ENCODE results near the gene SH3BP5. TPM values are rescaled to one million over a fixed set of nuclear protein-coding genes. Genes with fewer than 3 reads are reported as not detected.

The SH3BP5 gene
- total RNA-seq (2021; ENCODE audit: unreplicated experiment) (13.9 TPM), Bru-seq, nascent RNA (percentile 54 among the genes with signal in this experiment), BruChase-seq, experiment 1, labeled RNA remaining after a 6-hour chase (percentile 61 among the genes with signal in this experiment), BruChase-seq, experiment 2, labeled RNA remaining after a 2-hour chase (percentile 54 among the genes with signal in this experiment)
- polyA plus RNA-seq (2012): 13.6 and 16.3 TPM in 2 replicates
- long read RNA-seq, transcript SH3BP5-202 (9 exons, 2,822 nt): major isoform, 21 of 27 reads
- long read RNA-seq, partial matches to known transcripts: 2 of 27 reads
- long read RNA-seq, other reads (novel, unspliced or antisense): 4 of 27 reads

GRCh38 chr3:15332405-15333098 lies at the start of gene SH3BP5:
Gene SH3BP5, minus strand, starts transcription at chr3:15332586. Its CDS starts 178 bp downstream, at chr3:15332408.
- Histone ChIP-seq H3K4me3 (replicated peaks in 1 of 2; ENCODE audit: low read depth in 1 of 2, low read length in 2 of 2) (peak within 1 kb of the TSS; percentile 89 to 92), H3K9me2 (ENCODE audit: insufficient read depth) (no peaks in the 10 kb centered on the region)

More at GRCh38 chr3:15332405-15333098, at the start of gene SH3BP5:
- Histone ChIP-seq H3K27me3 (ENCODE audit: insufficient read depth, low read length) (no peaks in the 10 kb centered on the region), H3K27ac (ENCODE audit: low read depth, low read length) (peak within 1 kb of the TSS; percentile 59; the same call in 1 of the 2 replicates), H3K9ac (ENCODE audit: low read length) (peak within 1 kb of the TSS; percentile 77), H2AFZ (ENCODE audit: low read depth, low read length, poor library complexity, severe bottlenecking) (peak within 1 kb of the TSS; percentile 80), H3K9me3 (ENCODE audit: control insufficient read depth in 1 of 2, insufficient read depth in 1 of 2, low read depth in 1 of 2, low read length in 2 of 2) (no peaks in the 10 kb centered on the region), H3K79me2 (ENCODE audit: insufficient read depth, low read length) (no peaks in the 10 kb centered on the region), H3K4me1 (ENCODE audit: control insufficient read depth in 1 of 2, insufficient read depth in 2 of 2, low read length in 2 of 2) (peaks cover 8 to 33% of the 10 kb centered on the region in 2 experiments), H4K20me1 (ENCODE audit: insufficient read depth) (no peaks in the 10 kb centered on the region), H3K36me3 (ENCODE audit: control insufficient read depth in 1 of 2, insufficient read depth in 2 of 2, low read length in 2 of 2) (no peaks in the 10 kb centered on the region; a peak in 1 of 4 replicates), H3K4me2 (ENCODE audit: low read length) (peak within 1 kb of the TSS; percentile 94)
- ChIA-PET CTCF (interaction anchor here (0.6 to 2.1 kb wide), 5 partner anchors 9 to 65 kb away, joined by 3 to 17 read pairs (median 5); no protein-coding TSS in a partner anchor), POLR2A (interaction anchor here (1.1 kb wide), 1 partner anchor 63 kb away, joined by 3 read pairs; no protein-coding TSS in a partner anchor), RAD21 (ENCODE audit: low non-redundant PET in 1 of 2, low total read pairs in 2 of 2, uncharacterized antibody in 2 of 2, unreplicated experiment in 2 of 2) (interaction anchor here (0.5 to 0.9 kb wide), 3 partner anchors 62 to 64 kb away, joined by 3 to 6 read pairs (median 4); no protein-coding TSS in a partner anchor)
- TF ChIP-seq, protein P1, sequence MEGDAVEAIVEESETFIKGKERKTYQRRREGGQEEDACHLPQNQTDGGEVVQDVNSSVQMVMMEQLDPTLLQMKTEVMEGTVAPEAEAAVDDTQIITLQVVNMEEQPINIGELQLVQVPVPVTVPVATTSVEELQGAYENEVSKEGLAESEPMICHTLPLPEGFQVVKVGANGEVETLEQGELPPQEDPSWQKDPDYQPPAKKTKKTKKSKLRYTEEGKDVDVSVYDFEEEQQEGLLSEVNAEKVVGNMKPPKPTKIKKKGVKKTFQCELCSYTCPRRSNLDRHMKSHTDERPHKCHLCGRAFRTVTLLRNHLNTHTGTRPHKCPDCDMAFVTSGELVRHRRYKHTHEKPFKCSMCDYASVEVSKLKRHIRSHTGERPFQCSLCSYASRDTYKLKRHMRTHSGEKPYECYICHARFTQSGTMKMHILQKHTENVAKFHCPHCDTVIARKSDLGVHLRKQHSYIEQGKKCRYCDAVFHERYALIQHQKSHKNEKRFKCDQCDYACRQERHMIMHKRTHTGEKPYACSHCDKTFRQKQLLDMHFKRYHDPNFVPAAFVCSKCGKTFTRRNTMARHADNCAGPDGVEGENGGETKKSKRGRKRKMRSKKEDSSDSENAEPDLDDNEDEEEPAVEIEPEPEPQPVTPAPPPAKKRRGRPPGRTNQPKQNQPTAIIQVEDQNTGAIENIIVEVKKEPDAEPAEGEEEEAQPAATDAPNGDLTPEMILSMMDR (IDR thresholded peaks at IDR 0.05 in 2 of 3, conservative IDR thresholded peaks at IDR 0.05 in 1 of 3; ENCODE audit: borderline replicate concordance in 1 of 3, insufficient read depth in 1 of 3, low read depth in 2 of 3, low read length in 2 of 3): peak in 2 of 3 experiments; percentile 46 to 62; a peak in 4 of 6 replicates
- TF ChIP-seq EGR1 (IDR thresholded peaks at IDR 0.05; ENCODE audit: low read depth): peak; percentile 84
- peak; percentile 84 for TF ChIP-seq POLR2AphosphoS5 (IDR thresholded peaks at IDR 0.05; ENCODE audit: low read depth, low read length)
- TF ChIP-seq ZFX (IDR thresholded peaks at IDR 0.05): no peak
- TF ChIP-seq EZH2phosphoT487 (IDR thresholded peaks at IDR 0.05; ENCODE audit: borderline replicate concordance): no peak
- 0 out of 2 replicates have a peak, but pooled peaks have one; percentile 2 for TF ChIP-seq SIN3A (IDR thresholded peaks at IDR 0.05; ENCODE audit: low read depth)
- peak; percentile 49; the same call in 1 of the 2 replicates for TF ChIP-seq RAD21 (IDR thresholded peaks at IDR 0.05; ENCODE audit: low read depth)
- peak; percentile 45 for TF ChIP-seq POLR2A (IDR thresholded peaks at IDR 0.05; ENCODE audit: borderline replicate concordance, extremely low read depth, insufficient read depth, insufficient read length)
- TF ChIP-seq TCF7L2 (IDR thresholded peaks at IDR 0.05; ENCODE audit: borderline replicate concordance, extremely low read depth, insufficient read depth, insufficient read length): no peak
- no peak for TF ChIP-seq ZNF274 (IDR thresholded peaks at IDR 0.05; ENCODE audit: low read depth, low read length)
- no TSS peak for BruUV-seq (replicated peaks)
- DNase-seq (ENCODE audit: low read depth, low spot score) (peak; percentile 26), ATAC-seq (peak; percentile 93)
- intact Hi-C loops (cut with micrococcal nuclease): loop anchor here (2.0 kb wide), 1 partner anchor 64 kb away; no protein-coding TSS in a partner anchor
